WERI-Rb-1 (cell line): ENCODE measurements around the gene DNAH2.

Experiments used
- DNase-seq: peaks from one replicate; pipeline ENCODE4 v3.0.0-alpha.2; 2020
- H3K27ac ChIP-seq: fragments of 250-450 bp; sonication (Bioruptor Pico); 2 replicates; pipeline ENCODE4 v1.5.1; 2020; ENCODE audit warnings: mild to moderate bottlenecking, moderate library complexity
- H3K27me3 ChIP-seq: fragments of 250-450 bp; sonication (Bioruptor Pico); 2 replicates; pipeline ENCODE4 v1.5.1; 2021; ENCODE audit warnings: mild to moderate bottlenecking, low read depth, moderate library complexity; ENCODE audit not compliant: insufficient read depth, severe bottlenecking
- H3K36me3 ChIP-seq: fragments of 250-450 bp; sonication (Bioruptor Pico); 2 replicates; pipeline ENCODE4 v1.5.1; 2020; ENCODE audit warnings: mild to moderate bottlenecking, moderate library complexity
- H3K4me3 ChIP-seq: 2 replicates; pipeline ENCODE4 v1.5.1; 2011; ENCODE audit warnings: low read depth, mild to moderate bottlenecking, control low read depth, low read length
- H3K9me3 ChIP-seq: fragments of 250-450 bp; sonication (Bioruptor Pico); 2 replicates; pipeline ENCODE4 v1.5.1; 2021; ENCODE audit warnings: mild to moderate bottlenecking, moderate library complexity; ENCODE audit not compliant: severe bottlenecking
- CTCF ChIP-seq: IDR thresholded peaks from 2 replicates; pipeline ENCODE4 v1.5.1; 2011; ENCODE audit warnings: low read depth, mild to moderate bottlenecking, control low read depth, inconsistent platforms, low read length

The DNAH2 gene

GRCh38 chr17:7744416-7744815 lies 26.9 kb downstream of the DNAH2 start:
- DNase-seq, result no peak
- Histone ChIP-seq H3K4me3 (no peak overlapping the region), H3K27ac (no peak overlapping the region), H3K9me3 (no peaks in the 10 kb centered on the region), H3K36me3 (no peaks in the 10 kb centered on the region), H3K27me3 (no peaks in the 10 kb centered on the region)
- TF ChIP-seq CTCF, result no peak

- no peak for DNase-seq
- TF ChIP-seq CTCF, result no peak
- Histone ChIP-seq H3K27me3 (no peaks in the 10 kb centered on the region), H3K4me3 (no peak overlapping the region), H3K9me3 (no peaks in the 10 kb centered on the region), H3K36me3 (no peaks in the 10 kb centered on the region), H3K27ac (no peak overlapping the region)
These were observed 28.4 kb downstream of the DNAH2 start for GRCh38 chr17:7745748-7746470.

GRCh38 chr17:7747635-7748071 lies 30.1 kb downstream of the DNAH2 start:
- Histone ChIP-seq H3K9me3 (no peaks in the 10 kb centered on the region), H3K27me3 (no peaks in the 10 kb centered on the region), H3K4me3 (no peak overlapping the region), H3K27ac (no peak overlapping the region), H3K36me3 (no peaks in the 10 kb centered on the region)
- TF ChIP-seq CTCF, result no peak
- DNase-seq, result no peak

- Histone ChIP-seq H3K27ac (no peak overlapping the region), H3K27me3 (no peaks in the 10 kb centered on the region), H3K36me3 (no peaks in the 10 kb centered on the region), H3K9me3 (no peaks in the 10 kb centered on the region), H3K4me3 (no peak overlapping the region)
- DNase-seq, result no peak
- TF ChIP-seq CTCF, result no peak
These were observed 30.7 kb downstream of the DNAH2 start for GRCh38 chr17:7748076-7748775.

GRCh38 chr17:7750321-7750821 lies 32.8 kb downstream of the DNAH2 start:
- Histone ChIP-seq H3K4me3 (no peak overlapping the region), H3K36me3 (no peaks in the 10 kb centered on the region), H3K9me3 (no peaks in the 10 kb centered on the region), H3K27me3 (no peaks in the 10 kb centered on the region), H3K27ac (no peak overlapping the region)
- no peak for TF ChIP-seq CTCF
- no peak for DNase-seq
